Gastrocnemius medialis (tissue), 4 donors: Measurements from ENCODE around the gene MTHFS.

Source experiments
- POLR2A ChIP-seq, 2 donors: fragments of 450-650 bp; IDR thresholded peaks; one replicate each; pipeline ENCODE4 v1.6.1; 2017; ENCODE audit warnings: antibody characterized with exemption in 2 of 2, mild to moderate bottlenecking in 2 of 2, moderate library complexity in 2 of 2
- TF ChIP-seq, protein P1 (sequence below), 5 experiments: fragments of 450-650 bp in 3 of 5; fragments of 200-600 bp in 2 of 5; sonication (generic) in 2 of 5; IDR thresholded peaks in 4 of 5; conservative IDR thresholded peaks in 1 of 5; 1 replicate in 4 of 5; 2 replicates in 1 of 5; pipeline ENCODE4 v1.5.1; 2016 to 2019; ENCODE audit warnings: antibody characterized with exemption in 5 of 5, mild to moderate bottlenecking in 3 of 5, moderate library complexity in 3 of 5

GRCh38 chr15:79918278-79918677 lies 21.5 kb upstream of the MTHFS start:
- TF ChIP-seq, protein P1, sequence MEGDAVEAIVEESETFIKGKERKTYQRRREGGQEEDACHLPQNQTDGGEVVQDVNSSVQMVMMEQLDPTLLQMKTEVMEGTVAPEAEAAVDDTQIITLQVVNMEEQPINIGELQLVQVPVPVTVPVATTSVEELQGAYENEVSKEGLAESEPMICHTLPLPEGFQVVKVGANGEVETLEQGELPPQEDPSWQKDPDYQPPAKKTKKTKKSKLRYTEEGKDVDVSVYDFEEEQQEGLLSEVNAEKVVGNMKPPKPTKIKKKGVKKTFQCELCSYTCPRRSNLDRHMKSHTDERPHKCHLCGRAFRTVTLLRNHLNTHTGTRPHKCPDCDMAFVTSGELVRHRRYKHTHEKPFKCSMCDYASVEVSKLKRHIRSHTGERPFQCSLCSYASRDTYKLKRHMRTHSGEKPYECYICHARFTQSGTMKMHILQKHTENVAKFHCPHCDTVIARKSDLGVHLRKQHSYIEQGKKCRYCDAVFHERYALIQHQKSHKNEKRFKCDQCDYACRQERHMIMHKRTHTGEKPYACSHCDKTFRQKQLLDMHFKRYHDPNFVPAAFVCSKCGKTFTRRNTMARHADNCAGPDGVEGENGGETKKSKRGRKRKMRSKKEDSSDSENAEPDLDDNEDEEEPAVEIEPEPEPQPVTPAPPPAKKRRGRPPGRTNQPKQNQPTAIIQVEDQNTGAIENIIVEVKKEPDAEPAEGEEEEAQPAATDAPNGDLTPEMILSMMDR (IDR thresholded peaks at IDR 0.05 in 4 of 5, conservative IDR thresholded peaks at IDR 0.05 in 1 of 5): no peak
- TF ChIP-seq POLR2A (IDR thresholded peaks at IDR 0.05): no peak
